Spleen (tissue), 7 donors: Measurements from ENCODE around the gene DRAP1.
A peak's percentile ranks its signal among the peaks of the same experiment; 100 is the strongest.

ENCODE experiments used
- POLR2A ChIP-seq, 3 donors: fragments of 450-650 bp; IDR thresholded peaks; one replicate each; pipeline ENCODE4 v1.5.1; 2017; ENCODE audit warnings: antibody characterized with exemption in 3 of 3, mild to moderate bottlenecking in 1 of 3
- POLR2AphosphoS5 ChIP-seq, 3 donors: sonication (generic); formaldehyde crosslinking; IDR thresholded peaks; one replicate each; pipeline ENCODE4 v1.5.1; 2017; ENCODE audit warnings: antibody characterized with exemption in 3 of 3
- TF ChIP-seq, protein P1 (sequence below), 11 experiments: fragments of 200-600 bp in 7 of 11; fragments of 450-650 bp in 4 of 11; sonication (generic) in 4 of 11; IDR thresholded peaks in 8 of 11; conservative IDR thresholded peaks in 3 of 11; 1 replicate in 7 of 11; 2 replicates in 4 of 11; pipeline versions ENCODE4 v1.4.0 to v1.8.0; 2016 to 2021; ENCODE audit warnings: antibody characterized with exemption in 11 of 11, inconsistent platforms in 4 of 11, mild to moderate bottlenecking in 1 of 11
- donor health status: DM: no; HTN: no; CAD: no; lungs with moderate emphysema.
- donor health status: DM: no; HTN: no; CAD: no.
- donor health status: DM: no; HTN: no; CAD: no.

DNA sequence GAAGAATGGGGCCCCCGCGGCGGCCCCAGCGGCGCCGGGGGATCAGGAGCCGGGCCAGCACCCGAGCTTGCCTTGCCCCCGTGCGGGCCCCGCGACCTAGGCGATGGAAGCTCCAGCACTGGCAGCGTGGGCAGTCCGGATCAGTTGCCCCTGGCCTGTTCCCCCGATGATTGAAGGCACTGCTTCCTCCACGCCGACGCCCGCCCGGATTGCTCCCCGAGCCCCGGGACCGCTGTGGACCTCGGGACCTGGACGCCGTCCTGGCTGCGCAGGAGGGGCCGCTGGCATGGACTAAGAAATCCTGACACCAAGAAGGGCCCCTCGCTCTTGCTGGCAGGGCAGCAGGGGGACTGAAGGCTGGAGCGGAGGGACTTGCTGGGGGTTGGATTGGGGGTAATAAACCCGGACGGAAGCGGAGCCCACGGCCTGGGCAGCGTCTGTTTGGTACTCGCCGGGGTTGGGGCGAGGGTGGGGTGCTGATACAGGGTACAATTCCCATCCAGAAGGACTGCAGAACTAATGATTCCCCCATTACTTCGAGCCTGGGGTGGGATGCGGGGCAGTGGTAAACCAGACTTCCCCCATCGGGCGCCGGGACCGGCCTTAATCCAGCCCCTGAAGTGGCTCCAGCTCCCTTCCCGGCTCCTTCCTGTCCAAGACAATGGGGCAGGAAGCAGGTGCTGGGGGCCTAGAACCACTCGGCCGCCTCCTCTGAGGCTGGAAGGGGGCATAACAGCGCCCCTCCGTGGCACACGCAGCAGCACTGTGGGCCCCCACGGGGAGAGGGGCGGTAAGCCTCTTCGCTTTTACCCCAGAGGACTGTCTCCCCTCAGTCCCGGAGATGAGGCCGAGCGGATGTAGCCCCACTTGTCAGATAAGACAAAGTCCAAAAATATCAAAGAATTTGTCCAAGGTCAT, 27.7 kb upstream of the DRAP1 start:
- TF ChIP-seq, protein P1, sequence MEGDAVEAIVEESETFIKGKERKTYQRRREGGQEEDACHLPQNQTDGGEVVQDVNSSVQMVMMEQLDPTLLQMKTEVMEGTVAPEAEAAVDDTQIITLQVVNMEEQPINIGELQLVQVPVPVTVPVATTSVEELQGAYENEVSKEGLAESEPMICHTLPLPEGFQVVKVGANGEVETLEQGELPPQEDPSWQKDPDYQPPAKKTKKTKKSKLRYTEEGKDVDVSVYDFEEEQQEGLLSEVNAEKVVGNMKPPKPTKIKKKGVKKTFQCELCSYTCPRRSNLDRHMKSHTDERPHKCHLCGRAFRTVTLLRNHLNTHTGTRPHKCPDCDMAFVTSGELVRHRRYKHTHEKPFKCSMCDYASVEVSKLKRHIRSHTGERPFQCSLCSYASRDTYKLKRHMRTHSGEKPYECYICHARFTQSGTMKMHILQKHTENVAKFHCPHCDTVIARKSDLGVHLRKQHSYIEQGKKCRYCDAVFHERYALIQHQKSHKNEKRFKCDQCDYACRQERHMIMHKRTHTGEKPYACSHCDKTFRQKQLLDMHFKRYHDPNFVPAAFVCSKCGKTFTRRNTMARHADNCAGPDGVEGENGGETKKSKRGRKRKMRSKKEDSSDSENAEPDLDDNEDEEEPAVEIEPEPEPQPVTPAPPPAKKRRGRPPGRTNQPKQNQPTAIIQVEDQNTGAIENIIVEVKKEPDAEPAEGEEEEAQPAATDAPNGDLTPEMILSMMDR (IDR thresholded peaks at IDR 0.05 in 8 of 11, conservative IDR thresholded peaks at IDR 0.05 in 3 of 11): peak in 8 of 11 experiments; percentile 13 to 48 (median 29)
- TF ChIP-seq POLR2A (IDR thresholded peaks at IDR 0.05): peak in 2 of 3 donors; percentile 48 to 61
- TF ChIP-seq POLR2AphosphoS5 (IDR thresholded peaks at IDR 0.05): peak; percentile 80 to 89 (median 83)
